Heart left ventricle (tissue), 16 donors: ENCODE data around the gene CCDC187. TPM values are rescaled to one million over a fixed set of nuclear protein-coding genes. Genes with fewer than 3 reads are reported as not detected.

Experiments
- ATAC-seq, 4 donors: fragments of 200-7000 bp; cut with Tn5 transposase; one replicate each; pipeline ENCODE4 v1.9.1; 2020 to 2022; ENCODE audit warnings: moderate library complexity in 4 of 4, mild to moderate bottlenecking in 3 of 4, moderate number of reproducible peaks in 1 of 4
- DNase-seq, 5 donors: peaks; one replicate each; pipeline ENCODE4 v3.0.0-alpha.2; 2020
- H3K27ac ChIP-seq, 12 donors: fragments of 200-600 bp; sonication (generic) in 4 of 12; one replicate each; pipeline versions ENCODE4 v1.5.0 to v1.8.0; 2016 to 2022; ENCODE audit warnings: mild to moderate bottlenecking in 2 of 12
- H3K27me3 ChIP-seq, 9 donors: fragments of 200-600 bp; sonication (generic) in 2 of 9; one replicate each; pipeline versions ENCODE4 v1.5.1 to v1.8.0; 2016 to 2022; ENCODE audit warnings: mild to moderate bottlenecking in 3 of 9
- H3K36me3 ChIP-seq, 9 donors: fragments of 200-600 bp; sonication (generic) in 2 of 9; one replicate each; pipeline versions ENCODE4 v1.5.0 to v1.8.0; 2018 to 2022; ENCODE audit warnings: mild to moderate bottlenecking in 2 of 9
- H3K4me1 ChIP-seq, 12 donors: fragments of 200-600 bp; sonication (generic) in 4 of 12; one replicate each; pipeline versions ENCODE4 v1.5.0 to v1.8.0; 2016 to 2022; ENCODE audit warnings: mild to moderate bottlenecking in 3 of 12
- H3K4me3 ChIP-seq, 12 donors: fragments of 200-600 bp; sonication (generic) in 4 of 12; one replicate each; pipeline versions ENCODE4 v1.5.0 to v1.8.0; 2017 to 2022; ENCODE audit warnings: mild to moderate bottlenecking in 9 of 12, moderate library complexity in 4 of 12
- H3K9me3 ChIP-seq, 12 donors: fragments of 200-600 bp; sonication (generic) in 4 of 12; one replicate each; pipeline versions ENCODE4 v1.5.0 to v1.8.0; 2016 to 2022; ENCODE audit warnings: mild to moderate bottlenecking in 1 of 12
- CTCF ChIP-seq, 12 donors: fragments of 200-600 bp; sonication (generic) in 4 of 12; IDR thresholded peaks; one replicate each; pipeline versions ENCODE4 v1.5.0 to v1.8.0; 2018 to 2022; ENCODE audit warnings: antibody characterized with exemption in 12 of 12, mild to moderate bottlenecking in 5 of 12
- POLR2A ChIP-seq, 2 donors: fragments of 450-650 bp; IDR thresholded peaks; one replicate each; pipeline ENCODE4 v1.6.1; 2017; ENCODE audit warnings: antibody characterized with exemption in 2 of 2, mild to moderate bottlenecking in 2 of 2, moderate library complexity in 2 of 2
- WGBS, 4 donors: extraction: QIAGEN DNeasy Blood & Tissue Kit in 2 of 4; methylation state at CpG; one replicate each; pipeline versions ENCODE4 v1.1.5 to v1.1.7; 2013 to 2018; 5-methylcytosine and 5-hydroxymethylcytosine counted together
- intact Hi-C, 10 donors: fragments of 100-400 bp; cut with DNase I; formaldehyde crosslinking; loops; one replicate each; pipeline versions ENCODE4 v1.11.1 to v1.14.2; 2022
- polyA plus RNA-seq, 2 donors: library from polyadenylated mRNA; stranded (reverse); fragments of 200-250 nt; gene quantifications; one replicate each; pipeline ENCODE4 v1.2.3, GENCODE V29; 2013
- total RNA-seq, 9 donors: library from RNA; depleted of rRNA in 2 of 9; stranded (reverse); fragments of >200 nt in 2 of 9; fragmentation: NEBNext Ultra II Directional in 3 of 9; extraction: Animal tissue kit (Norgen Biotek cat#: 25700) in 3 of 9; gene quantifications; one replicate each; pipeline versions ENCODE4 v1.1.0 to v1.2.4, GENCODE V29; 2016 to 2023
- donor health status: ischemic (EF 13 %, LVEDD 7.1; RV severe dilation, severe dysfunction).
- donor health status: healthy with polysubstance abuse.
- donor health status: DM: no; HTN: yes; CAD: no.
- donor health status: DM: no; HTN: no; CAD: no.
- donor health status: ischemic (EF 25% LVEDD 6.9; RV normal size, moderate dysfunction).
- donor health status: ischemic (EF 25% LVEDD 5.7; RV mildly dilated, moderate dysfunction).
- donor health status: healthy.
- donor health status: DM: yes; HTN: yes; CAD: no.
- donor health status: ischemic (EF 35%, LVEDD 5.7; RV mildly dilated, moderate dysfunction).
- donor health status: nonischemic (EF 11% LVEDD 7.7; RV severe dilation, severe dysfunction).
- donor health status: DM: yes; HTN: yes; CAD: no.
- donor health status: PGD.
- donor health status: ischemic (EF 29% LVEDD 5.4; RV normal size, mild dysfunction).
- donor health status: nonischemic (EF 23%, LVEDD 6.1; RV moderate dilation, normal function).

Gene CCDC187
- total and polyA plus RNA-seq, 11 donors: 0.04 TPM; not detected in 10

- Histone ChIP-seq H3K4me3 (no peak overlapping the region), H3K36me3 (no peaks in the 10 kb centered on the region), H3K9me3 (no peaks in the 10 kb centered on the region), H3K27me3 (peaks cover 0 to 5% (median 0%) of the 10 kb centered on the region in 9 donors), H3K4me1 (peaks cover 0 to 11% (median 0%) of the 10 kb centered on the region in 12 donors), H3K27ac (no peak overlapping the region)
- DNase-seq (no peak), ATAC-seq (no peak)
- TF ChIP-seq CTCF (IDR thresholded peaks at IDR 0.05) (no peak), POLR2A (IDR thresholded peaks at IDR 0.05) (no peak)
- intact Hi-C loops: no loop called here
- 56 to 75% (median 61%) methylated on average over 2 to 4 of the region's 4 CpGs for WGBS, 4 donors
Observed at GRCh38 chr9:136259517-136259813, 44.4 kb downstream of the CCDC187 start.

- Histone ChIP-seq H3K36me3 (no peaks in the 10 kb centered on the region), H3K9me3 (no peaks in the 10 kb centered on the region), H3K4me3 (no peak overlapping the region), H3K4me1 (peaks cover 0 to 12% (median 0%) of the 10 kb centered on the region in 12 donors), H3K27me3 (peaks cover 0 to 5% (median 0%) of the 10 kb centered on the region in 9 donors), H3K27ac (no peak overlapping the region)
- DNase-seq: peak in 1 of 5 donors; percentile 45
- no peak for TF ChIP-seq POLR2A (IDR thresholded peaks at IDR 0.05)
- TF ChIP-seq CTCF (IDR thresholded peaks at IDR 0.05): no peak
- intact Hi-C loops: no loop called here
- no peak for ATAC-seq
- 74 to 81% (median 77%) methylated on average over 18 to 22 of the region's 22 CpGs for WGBS, 4 donors
Observed at GRCh38 chr9:136258786-136259516, 44.9 kb downstream of the CCDC187 start.

GRCh38 chr9:136258299-136258625 is 45.6 kb downstream of the CCDC187 start:
- peaks cover 0 to 12% (median 0%) of the 10 kb centered on the region in 12 donors for H3K4me1 ChIP-seq
- 81 to 83% (median 81%) methylated on average over 12 to 13 of the region's 13 CpGs for WGBS, 4 donors
- H3K27ac ChIP-seq: no peak overlapping the region
- H3K4me3 ChIP-seq: no peak overlapping the region
- no peaks in the 10 kb centered on the region for H3K36me3 ChIP-seq
- ATAC-seq (no peak), DNase-seq (no peak)
- H3K9me3 ChIP-seq: no peaks in the 10 kb centered on the region
- intact Hi-C loops: no loop called here
- H3K27me3 ChIP-seq: peaks cover 0 to 5% (median 0%) of the 10 kb centered on the region in 9 donors
- TF ChIP-seq POLR2A (IDR thresholded peaks at IDR 0.05) (no peak), CTCF (IDR thresholded peaks at IDR 0.05) (no peak)

- no peak for ATAC-seq
- intact Hi-C loops: no loop called here
- WGBS, 4 donors: 83 to 87% (median 84%) methylated on average over 26 to 39 of the region's 39 CpGs
- DNase-seq: peak in 1 of 5 donors; percentile 51
- Histone ChIP-seq H3K4me1 (peaks cover 0 to 12% (median 0%) of the 10 kb centered on the region in 12 donors), H3K4me3 (no peak overlapping the region), H3K27ac (no peak overlapping the region), H3K36me3 (no peaks in the 10 kb centered on the region), H3K27me3 (peaks cover 0 to 5% (median 0%) of the 10 kb centered on the region in 9 donors), H3K9me3 (no peaks in the 10 kb centered on the region)
- no peak for TF ChIP-seq CTCF (IDR thresholded peaks at IDR 0.05)
- no peak for TF ChIP-seq POLR2A (IDR thresholded peaks at IDR 0.05)
Observed at GRCh38 chr9:136257381-136258298, 46.3 kb downstream of the CCDC187 start.
